AG04449 (cell line): ENCODE measurements around the gene RIPPLY1.

Experiments used
- CTCF ChIA-PET: fragments of 350-600 bp; formaldehyde crosslinking; extraction: SDS; loops from one replicate; lab custom pipeline; 2021; ENCODE audit warnings: antibody characterized with exemption; lab: Yijun Ruan, JAX
- POLR2A ChIA-PET: fragments of 400-600, 350-600 bp; formaldehyde crosslinking; extraction: SDS; loops from one replicate; lab custom pipeline; 2020; ENCODE audit warnings: antibody characterized with exemption, inconsistent platforms; lab: Yijun Ruan, JAX
- DNase-seq: peaks from one replicate; pipeline ENCODE4 v3.0.0-alpha.2; 2010; ENCODE audit warnings: low read depth, low spot score
- H3K4me3 ChIP-seq: 2 replicates; pipeline ENCODE4 v1.5.1; 2011; ENCODE audit warnings: low read depth, mild to moderate bottlenecking, control low read depth, low read length
- TF ChIP-seq, protein P1 (sequence below): IDR thresholded peaks from one replicate; pipeline ENCODE4 v1.5.1; 2011; ENCODE audit warnings: mild to moderate bottlenecking, moderate library complexity, low read length, control low read depth, inconsistent platforms; ENCODE audit not compliant: insufficient read depth; ENCODE audit errors: missing control alignments

Gene RIPPLY1, protein sequence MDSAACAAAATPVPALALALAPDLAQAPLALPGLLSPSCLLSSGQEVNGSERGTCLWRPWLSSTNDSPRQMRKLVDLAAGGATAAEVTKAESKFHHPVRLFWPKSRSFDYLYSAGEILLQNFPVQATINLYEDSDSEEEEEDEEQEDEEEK

DNA sequence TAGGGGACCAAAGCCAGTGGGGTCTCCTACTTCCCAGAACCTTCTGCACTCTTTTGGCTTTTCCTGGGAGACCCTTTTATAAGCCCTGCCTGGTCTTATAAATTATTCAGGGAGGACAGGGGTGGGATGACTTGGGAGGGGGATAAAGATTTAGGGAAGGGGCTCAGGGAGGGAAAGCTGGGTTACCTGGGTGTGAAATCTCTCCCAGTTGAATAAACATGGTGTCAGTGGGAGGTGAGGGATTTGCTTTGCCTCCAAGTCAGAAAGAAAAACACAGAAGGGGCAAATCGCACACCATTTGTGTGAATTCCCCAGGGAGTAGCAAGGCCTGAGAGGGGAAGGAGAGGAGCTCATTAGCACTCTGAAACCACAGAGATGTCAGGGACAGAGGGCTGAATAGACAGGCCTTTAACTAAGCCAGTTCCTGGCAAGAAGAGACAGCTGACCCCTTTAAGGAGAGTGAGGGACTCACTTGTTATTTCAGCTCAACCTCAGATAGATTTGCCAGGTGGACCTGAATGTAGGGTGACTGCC, at the start of gene RIPPLY1:
TSS of gene RIPPLY1 (minus strand) at position 51 of the 534 bp plus-strand sequence. CDS start 54 bp downstream, outside the sequence.
- TF ChIP-seq, protein P1, sequence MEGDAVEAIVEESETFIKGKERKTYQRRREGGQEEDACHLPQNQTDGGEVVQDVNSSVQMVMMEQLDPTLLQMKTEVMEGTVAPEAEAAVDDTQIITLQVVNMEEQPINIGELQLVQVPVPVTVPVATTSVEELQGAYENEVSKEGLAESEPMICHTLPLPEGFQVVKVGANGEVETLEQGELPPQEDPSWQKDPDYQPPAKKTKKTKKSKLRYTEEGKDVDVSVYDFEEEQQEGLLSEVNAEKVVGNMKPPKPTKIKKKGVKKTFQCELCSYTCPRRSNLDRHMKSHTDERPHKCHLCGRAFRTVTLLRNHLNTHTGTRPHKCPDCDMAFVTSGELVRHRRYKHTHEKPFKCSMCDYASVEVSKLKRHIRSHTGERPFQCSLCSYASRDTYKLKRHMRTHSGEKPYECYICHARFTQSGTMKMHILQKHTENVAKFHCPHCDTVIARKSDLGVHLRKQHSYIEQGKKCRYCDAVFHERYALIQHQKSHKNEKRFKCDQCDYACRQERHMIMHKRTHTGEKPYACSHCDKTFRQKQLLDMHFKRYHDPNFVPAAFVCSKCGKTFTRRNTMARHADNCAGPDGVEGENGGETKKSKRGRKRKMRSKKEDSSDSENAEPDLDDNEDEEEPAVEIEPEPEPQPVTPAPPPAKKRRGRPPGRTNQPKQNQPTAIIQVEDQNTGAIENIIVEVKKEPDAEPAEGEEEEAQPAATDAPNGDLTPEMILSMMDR, result no peak
- ChIA-PET CTCF (interaction anchor here (6.7 kb wide), 1 partner anchor 10 kb away, joined by 30 read pairs; no protein-coding TSS in a partner anchor), POLR2A (no interaction called here)
- H3K4me3 ChIP-seq, result no peak within 1 kb of the TSS
- DNase-seq, result no peak

DNA sequence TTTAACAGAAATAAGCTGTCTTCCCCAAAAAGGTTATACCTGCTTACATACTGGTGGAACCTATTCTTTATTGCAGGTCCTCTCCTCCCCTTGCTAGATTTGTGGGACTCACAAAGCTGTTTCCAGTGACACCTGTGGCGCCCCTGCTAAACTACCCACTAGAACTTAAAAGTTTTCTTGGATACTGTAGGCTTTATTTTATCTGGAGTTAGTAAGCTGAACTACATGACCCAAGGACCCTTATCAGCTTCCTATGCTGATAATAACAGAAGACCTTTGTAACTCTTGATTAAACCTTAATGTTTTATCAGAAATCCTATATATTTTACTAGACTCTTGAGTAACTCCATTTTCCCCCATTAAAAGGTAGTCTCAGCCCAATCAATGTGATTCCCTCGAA, 49.4 kb upstream of the RIPPLY1 start:
- ChIA-PET CTCF (interaction anchor here (0.7 to 2.9 kb wide), 4 partner anchors 35 to 78 kb away, joined by 3 to 26 read pairs (median 6); no protein-coding TSS in a partner anchor), POLR2A (no interaction called here)
- H3K4me3 ChIP-seq, result no peak overlapping the region
- TF ChIP-seq, protein P1, result no peak
- no peak for DNase-seq

DNA sequence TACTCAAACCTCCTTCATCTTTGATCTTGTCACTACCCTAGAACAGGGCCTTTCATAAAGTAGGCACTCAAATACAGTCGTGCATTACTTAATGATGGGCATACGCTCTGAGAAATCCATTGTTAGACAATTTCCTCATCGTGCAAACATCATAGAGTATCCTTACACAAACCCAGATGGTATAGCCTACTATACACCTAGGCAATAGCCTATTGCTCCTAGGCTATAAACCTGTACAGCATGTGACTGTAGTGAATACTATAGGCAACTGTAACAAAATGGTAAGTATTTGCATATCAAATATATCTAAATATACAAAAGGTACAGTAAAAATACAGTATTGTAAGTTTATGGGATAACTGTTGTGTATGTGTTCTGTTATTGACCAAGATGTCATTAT, 48.9 kb upstream of the RIPPLY1 start:
- TF ChIP-seq, protein P1, result no peak
- CTCF ChIA-PET, result interaction anchor here (0.7 to 2.9 kb wide), 4 partner anchors 35 to 77 kb away, joined by 3 to 26 read pairs (median 6); no protein-coding TSS in a partner anchor
- DNase-seq, result no peak
- no peak overlapping the region for H3K4me3 ChIP-seq
- POLR2A ChIA-PET, result no interaction called here

DNA sequence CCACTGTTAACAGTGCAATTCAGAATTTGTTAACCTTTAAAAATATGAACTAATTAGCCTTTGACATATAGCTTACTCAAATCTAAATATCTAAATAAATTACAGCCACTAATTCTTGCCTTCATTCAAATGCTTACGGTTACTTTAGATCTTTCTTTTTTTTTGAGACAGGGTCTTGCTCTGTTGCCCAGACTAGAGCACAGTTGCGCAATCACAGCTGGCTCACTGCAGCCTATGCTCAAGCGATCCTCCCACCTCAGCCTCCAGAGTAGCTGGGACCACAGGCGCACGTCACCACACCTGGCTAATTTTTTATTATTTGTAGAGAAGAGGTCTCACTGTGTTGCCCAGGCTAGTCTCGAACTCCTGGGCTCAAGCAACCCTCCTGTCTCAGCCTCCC, 48.1 kb upstream of the RIPPLY1 start:
- ChIA-PET POLR2A (no interaction called here), CTCF (interaction anchor here (1.0 to 1.6 kb wide), 4 partner anchors 19 to 56 kb away, joined by 4 to 6 read pairs (median 4); no protein-coding TSS in a partner anchor)
- no peak for DNase-seq
- H3K4me3 ChIP-seq, result no peak overlapping the region
- TF ChIP-seq, protein P1, result no peak

DNA sequence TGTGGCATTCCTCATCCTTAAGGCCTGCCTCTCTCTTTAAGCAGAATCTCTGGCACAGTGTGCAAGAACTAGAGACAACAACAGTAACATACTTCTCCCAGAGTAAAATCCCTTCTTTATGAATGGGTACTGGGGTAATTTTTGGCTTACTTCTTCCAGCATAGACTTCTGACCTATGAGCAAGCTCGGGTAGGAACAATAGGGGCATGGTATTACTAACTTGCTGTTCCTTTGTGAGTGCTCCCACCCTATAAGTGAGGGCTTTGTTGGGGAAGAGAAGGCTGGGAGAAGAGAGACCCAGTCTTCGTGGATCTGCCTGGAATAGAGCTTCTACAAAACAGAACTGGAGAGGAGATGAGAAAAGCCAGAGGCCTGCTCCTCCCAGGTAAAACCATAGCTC, 47.2 kb upstream of the RIPPLY1 start:
- CTCF ChIA-PET, result interaction anchor here (1.0 to 1.6 kb wide), 5 partner anchors 19 to 58 kb away, joined by 4 to 6 read pairs (median 4); no protein-coding TSS in a partner anchor
- H3K4me3 ChIP-seq, result no peak overlapping the region
- POLR2A ChIA-PET, result no interaction called here
- TF ChIP-seq, protein P1, result no peak
- no peak for DNase-seq

DNA sequence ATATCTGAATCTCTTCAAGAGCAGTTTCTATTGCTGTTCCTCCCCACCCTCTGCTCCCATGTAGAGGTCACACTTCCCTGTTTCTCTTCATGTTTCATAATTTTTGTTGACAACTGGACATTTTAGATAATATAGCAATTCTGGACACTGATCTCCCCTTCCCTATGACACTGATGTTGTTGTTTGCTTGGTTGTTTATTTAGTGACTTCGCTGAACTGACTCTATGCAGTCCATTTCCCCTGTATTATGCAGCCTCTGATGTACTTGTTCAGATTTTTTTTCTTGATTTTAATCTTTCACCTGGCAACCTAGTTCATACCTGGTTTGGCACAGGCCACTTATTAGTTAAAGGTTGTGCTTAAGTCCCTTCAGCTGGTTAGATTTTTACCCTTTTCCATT, 46.2 kb upstream of the RIPPLY1 start:
- TF ChIP-seq, protein P1, result no peak
- ChIA-PET CTCF (interaction anchor here (1.0 to 1.5 kb wide), 3 partner anchors 50 to 56 kb away, joined by 3 to 4 read pairs (median 4); no protein-coding TSS in a partner anchor), POLR2A (no interaction called here)
- DNase-seq, result no peak
- no peak overlapping the region for H3K4me3 ChIP-seq
